Colon (tissue), 2 donors: Measurements from ENCODE around the gene TNFSF11.
"Not testable (repeated sequence)": the region's sequence is repeated elsewhere in the genome, so short reads cannot be mapped to it uniquely, and the experiment has no call there.

Source experiments
- FAIRE-seq: peaks from 2 replicates; lab custom pipeline; 2012; peaks lifted over from hg19 to GRCh38; lab: Jason Lieb, UNC
- donor health status: control.
- donor health status: control.

TNFSF11 gene, protein sequence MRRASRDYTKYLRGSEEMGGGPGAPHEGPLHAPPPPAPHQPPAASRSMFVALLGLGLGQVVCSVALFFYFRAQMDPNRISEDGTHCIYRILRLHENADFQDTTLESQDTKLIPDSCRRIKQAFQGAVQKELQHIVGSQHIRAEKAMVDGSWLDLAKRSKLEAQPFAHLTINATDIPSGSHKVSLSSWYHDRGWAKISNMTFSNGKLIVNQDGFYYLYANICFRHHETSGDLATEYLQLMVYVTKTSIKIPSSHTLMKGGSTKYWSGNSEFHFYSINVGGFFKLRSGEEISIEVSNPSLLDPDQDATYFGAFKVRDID

DNA sequence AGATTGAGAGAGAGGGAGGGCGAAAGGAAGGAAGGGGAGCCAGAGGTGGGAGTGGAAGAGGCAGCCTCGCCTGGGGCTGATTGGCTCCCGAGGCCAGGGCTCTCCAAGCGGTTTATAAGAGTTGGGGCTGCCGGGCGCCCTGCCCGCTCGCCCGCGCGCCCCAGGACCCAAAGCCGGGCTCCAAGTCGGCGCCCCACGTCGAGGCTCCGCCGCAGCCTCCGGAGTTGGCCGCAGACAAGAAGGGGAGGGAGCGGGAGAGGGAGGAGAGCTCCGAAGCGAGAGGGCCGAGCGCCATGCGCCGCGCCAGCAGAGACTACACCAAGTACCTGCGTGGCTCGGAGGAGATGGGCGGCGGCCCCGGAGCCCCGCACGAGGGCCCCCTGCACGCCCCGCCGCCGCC, at the start of gene TNFSF11:
TSS of gene TNFSF11 (plus strand) at position 142 of the 400 bp plus-strand sequence. CDS start at position 294, 152 bp downstream.
- no peak for FAIRE-seq

DNA sequence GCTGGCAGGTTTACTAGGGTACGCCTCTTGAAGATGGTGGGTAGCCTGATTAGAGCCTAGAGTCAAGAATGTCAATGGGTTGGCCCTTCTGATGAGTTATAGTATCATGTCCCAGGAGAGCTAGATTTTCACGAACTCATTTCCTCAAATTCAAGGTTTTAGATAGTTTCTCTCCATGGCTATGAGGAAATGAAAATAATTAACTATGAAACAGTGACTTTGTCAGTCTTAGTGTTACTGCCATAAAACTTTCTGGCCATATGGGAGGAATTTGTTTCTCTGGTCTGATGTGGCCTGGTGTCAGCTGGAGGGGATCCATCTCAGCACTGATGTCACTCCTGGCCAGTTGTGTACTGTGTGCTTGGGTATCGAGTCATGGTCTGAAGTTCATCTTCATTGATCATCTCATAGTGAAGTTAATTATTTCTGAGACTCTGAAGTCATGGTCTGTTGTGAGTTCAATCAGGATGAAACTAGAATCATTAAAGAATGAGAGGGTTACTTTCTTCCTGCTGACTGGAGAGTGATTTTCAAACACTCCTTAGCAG, 49.4 kb upstream of the TNFSF11 start:
- no peak for FAIRE-seq

DNA sequence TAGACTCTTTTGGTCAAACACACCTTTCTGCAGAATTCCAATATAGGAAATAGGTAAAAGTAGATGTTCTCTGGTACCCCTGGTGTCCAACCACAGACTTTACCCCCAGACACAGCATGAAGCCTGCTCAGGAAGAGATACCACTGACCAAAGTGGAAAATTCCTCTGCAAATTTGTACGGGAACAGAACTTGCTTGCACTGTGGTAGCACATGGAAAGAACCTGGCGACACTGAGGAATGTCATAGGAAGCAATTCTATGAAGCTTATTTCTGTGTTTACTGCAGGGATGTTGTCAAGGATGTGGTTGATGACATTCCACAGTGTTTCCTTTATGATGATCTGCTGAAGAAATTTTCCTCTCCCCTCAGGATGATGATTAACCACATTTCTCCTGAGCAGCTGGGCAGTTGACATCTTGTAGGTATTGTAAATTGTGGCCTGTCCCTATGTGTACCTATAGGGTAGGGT, 48.9 kb upstream of the TNFSF11 start:
- FAIRE-seq, result no peak

DNA sequence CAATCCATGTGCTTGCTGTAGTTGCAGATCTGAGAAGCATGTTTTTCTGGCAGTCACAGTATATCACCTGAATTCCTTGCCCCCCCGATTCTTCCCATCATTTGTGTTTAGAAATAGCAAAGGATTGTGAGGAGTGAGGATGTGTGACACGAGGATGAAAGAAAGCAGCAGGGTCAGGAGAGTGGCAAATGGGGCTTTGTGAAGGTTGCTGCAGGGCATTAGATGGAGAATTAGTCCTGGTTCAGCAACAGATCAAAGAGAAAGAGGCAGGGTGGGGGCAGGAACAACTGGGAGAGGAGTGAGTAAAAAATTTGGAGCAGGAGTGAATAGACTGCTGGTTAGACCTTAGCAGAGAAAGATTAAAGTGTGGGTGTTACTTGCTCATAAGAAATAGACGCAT, 47.7 kb upstream of the TNFSF11 start:
- no peak for FAIRE-seq

DNA sequence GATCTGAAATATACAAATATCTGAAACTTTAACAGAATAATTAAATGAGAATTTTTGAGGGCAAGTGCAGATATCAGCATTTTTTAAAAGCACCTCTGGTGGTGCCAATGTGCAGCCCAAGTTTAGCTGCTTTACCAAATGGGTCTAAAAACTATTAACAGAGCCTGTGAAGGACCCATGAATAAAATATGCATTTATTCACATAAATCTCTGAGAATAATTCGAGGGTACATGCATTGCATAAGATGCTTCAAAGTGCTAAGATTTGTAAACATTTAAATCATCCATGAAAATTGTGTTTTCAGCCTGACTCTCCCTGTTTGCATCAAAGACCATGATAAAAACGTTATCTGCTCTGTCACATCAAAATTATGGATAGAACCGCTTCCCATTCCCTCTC, 47.1 kb upstream of the TNFSF11 start:
- FAIRE-seq, result no peak

DNA sequence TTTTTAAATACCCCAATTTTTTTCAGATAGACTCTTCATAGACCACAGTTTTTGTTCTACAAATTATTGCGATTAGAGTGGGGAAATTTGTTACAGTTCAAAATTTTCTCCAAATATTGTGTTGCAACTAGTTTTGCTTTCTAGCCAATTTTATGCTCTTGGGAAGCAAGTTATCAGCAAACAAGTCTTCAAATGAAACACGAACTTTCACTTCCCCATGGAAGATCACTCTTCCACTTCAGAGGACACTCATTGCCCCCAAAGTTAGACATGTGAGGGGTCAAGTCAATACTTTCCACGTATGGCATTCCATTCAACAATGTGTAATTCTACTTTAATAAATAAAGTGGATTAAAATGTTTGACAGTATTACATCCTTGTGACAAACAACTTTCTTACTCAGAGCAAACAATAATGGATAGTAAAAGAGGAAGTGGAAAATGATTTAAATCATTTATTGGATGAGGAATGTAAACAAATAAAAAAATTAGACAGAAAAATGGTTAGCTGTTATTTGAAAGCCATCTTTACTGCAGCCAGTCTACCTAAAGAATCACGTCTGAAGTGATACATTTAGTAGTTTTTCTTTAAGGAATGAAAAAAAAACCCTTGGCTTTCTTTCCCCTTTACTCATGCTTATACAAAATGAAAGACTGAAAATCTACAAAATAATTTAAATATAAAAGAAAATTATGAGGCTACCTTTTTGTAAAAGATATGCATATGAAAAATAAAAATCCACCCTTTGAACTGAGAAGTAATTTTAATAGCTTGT, 41.2 kb upstream of the TNFSF11 start:
- FAIRE-seq, result no peak

DNA sequence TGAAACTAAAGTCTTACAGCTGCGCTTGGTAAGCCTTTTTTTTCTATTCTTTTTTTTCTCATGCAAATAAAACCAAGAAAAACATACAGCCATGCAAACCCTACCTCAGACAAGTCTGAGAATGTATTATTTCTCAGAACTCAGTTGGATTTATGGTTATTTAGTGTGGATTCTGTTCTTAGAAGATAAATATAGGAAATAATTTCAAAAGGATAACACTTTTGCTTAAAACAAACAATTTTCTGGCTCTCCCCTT, 40.7 kb upstream of the TNFSF11 start:
- FAIRE-seq, result no peak

DNA sequence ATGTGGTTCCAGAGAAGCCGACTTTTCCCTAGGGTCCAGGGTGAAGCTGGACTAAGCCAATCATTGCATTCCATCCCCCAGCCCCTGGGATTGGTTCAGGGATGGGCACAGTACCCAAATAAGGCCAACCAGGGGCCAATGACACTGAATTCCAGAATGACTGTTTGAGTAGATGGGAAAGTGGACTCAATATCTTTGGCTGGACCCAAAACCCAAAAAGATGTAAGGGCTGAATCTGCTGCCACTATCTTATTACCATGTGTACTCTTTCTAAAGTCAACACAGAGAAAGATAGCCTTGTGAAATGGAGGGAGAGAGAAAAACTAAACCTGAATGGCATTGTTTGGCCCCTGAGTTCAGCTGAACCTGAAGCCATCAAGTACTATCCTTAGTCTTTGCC, 39.2 kb upstream of the TNFSF11 start:
- no peak for FAIRE-seq

DNA sequence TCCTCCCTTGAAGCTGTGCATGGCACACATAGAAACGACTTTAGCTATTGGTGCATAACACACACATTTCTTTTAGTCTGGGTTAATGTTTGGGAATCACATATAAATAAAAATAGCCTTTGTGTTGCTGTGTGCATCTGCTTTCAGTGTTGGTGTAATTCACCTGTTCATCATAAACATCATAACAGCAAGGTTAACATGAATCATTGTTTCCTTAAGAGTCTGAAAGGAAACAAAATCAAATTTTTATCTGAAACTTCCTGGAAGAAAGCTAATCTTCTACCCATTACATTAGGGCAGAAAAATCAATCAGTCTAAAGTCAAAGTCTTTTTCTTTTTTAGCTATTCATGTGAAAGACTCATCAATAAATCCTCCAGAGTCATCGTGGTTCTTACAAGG, 35.0 kb upstream of the TNFSF11 start:
- FAIRE-seq, result no peak

DNA sequence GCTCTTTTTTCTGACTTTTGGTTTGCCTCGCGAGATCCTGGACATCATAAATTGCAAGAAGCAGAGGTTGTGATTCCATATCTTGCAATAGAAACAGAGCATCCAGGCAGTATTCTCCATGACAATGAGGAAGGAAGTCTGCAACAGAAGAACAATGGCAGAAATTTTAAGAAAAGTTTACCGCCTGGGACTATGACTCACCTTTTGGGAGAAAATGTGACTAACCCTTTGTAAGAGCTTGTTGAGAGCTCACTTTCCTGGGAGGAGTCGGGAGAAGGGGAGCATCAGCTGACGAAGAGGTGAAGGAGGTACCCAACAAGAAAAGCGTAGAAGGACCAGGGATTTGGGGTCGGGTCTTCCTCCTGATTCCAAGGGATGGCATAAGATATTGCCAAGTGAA, 34.3 kb upstream of the TNFSF11 start:
- FAIRE-seq, result no peak

DNA sequence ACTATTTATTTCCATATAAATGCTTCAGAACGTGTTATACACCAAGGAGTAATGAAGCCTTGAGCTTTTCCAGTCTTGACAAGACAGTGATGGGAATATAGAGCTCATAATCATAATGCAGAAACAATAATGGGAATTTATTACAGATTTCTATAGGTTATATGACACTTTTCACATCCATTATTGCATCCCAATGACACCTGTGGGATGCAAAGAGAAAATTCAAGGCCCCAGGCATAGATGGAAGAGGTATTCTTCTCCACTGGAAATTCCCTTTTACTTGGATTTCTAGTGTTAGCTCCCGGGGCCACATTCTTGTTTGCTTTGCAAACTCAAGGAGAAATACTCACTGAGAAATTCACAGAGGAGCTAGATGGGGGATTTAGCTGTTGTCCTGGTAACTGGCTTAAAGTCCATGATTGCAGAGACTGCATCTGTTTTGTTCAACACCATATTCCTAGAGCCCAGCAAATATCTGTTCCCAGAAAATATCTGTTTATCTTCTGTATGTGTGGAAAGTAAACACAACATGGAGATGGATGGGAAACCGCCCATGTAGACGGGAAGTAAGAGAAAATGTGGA, 30.6 kb upstream of the TNFSF11 start:
- no peak for FAIRE-seq

DNA sequence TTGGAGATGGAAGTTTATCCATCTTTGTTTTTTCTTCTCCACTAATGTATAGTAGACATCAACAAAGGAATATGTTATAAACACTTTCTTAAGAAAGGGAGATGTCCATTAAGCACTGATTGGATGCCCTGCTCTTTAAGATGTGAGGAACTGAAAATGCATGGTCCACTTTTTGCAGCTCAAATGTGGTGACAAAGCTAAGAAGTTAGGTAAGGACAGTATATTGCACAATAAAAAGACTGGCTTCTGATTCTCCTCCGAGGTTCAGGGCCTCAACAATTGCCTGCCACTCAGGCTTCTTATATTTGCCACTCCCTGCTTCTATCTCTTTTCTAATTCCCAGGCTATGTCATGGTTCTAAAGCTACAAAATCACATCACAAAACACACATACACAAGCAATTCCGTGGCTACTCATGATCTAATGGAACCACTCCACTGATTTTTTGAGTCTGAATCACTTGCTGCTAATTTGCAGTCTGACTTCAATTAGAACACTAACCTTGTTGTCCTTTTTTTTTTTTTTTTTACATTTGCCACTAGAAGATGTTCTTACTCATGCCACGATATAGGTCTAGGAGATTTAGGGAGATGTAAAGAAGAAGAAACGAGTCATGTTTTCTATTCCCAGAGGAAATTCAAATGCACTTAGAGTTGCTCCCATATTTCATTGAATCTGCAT, 29.6 kb upstream of the TNFSF11 start:
- no peak for FAIRE-seq

DNA sequence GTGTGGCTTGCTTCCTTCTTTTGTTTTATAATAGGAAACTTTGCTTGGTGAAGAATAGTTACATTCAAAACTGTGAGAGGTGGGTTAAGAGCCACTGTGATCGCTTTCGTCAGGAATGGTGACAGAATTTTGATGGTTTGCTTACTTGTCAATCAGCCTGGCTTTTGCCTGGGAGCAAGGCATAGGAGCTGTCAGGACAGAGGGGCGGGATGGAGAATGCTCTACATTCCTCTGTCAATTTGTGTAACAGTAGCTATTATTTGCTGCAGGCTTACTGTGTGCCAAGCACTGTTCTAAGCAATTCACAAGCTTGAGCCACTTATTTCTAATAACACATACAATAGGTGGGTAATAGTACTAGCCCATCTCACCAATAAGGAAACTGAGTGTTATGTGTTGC, 28.1 kb upstream of the TNFSF11 start:
- no peak for FAIRE-seq

DNA sequence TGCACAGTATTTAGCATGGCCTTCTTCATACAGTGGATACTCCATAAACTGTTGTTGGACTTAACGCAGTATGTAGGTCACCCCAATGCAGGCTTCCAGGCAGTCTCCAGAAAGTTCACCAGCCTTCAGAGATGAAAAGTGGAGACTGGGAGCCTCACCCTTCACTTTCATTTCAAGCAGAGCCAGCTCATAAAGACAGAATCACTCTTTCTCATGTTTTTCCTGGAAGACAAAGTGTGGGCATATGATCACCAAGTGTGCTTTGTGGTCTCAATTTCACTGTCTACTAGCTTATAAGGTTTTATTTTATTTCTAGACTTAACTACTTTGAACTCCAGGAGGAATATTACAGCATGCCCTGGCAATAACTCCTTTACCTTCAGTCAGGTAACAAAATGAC, 26.3 kb upstream of the TNFSF11 start:
- FAIRE-seq, result no peak

DNA sequence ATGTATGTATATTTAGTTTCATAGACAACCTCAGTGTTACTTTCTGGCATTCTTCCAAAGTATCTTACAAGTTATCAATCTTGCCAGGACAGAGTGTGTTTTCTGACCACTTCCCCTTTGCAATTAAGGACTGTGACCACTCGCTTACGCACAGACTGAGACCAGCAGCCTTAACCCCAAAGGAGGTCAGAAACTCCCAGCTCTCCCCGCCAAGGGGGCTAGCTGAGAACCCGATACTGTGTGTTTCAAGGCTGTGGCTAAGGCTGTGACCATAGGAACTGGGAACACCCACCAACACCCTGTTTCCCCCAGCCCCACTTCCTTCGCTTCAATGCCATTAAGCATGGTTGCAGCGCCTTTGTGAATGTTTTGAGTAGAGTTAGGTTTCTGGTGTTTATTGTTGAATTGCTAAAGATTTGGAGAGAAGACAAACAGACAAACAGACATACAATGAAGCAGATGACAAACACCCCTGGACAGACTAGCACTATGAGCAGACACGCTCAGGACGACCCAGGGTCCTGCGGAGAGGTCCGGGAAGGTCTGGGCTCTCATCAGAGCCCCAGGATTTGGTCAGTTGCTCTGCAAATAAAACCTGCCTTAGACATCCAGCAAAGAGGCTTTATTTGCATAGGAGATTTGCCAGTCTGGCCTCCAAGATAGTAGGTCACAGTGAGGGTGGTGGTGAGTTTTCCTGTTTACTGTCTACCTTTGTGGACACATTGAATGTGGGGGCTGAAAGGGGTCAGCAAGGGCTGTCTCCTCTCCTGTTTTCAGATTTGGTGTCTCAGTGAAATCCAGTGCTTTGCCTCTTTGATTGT, 25.0 kb upstream of the TNFSF11 start:
- no peak for FAIRE-seq

DNA sequence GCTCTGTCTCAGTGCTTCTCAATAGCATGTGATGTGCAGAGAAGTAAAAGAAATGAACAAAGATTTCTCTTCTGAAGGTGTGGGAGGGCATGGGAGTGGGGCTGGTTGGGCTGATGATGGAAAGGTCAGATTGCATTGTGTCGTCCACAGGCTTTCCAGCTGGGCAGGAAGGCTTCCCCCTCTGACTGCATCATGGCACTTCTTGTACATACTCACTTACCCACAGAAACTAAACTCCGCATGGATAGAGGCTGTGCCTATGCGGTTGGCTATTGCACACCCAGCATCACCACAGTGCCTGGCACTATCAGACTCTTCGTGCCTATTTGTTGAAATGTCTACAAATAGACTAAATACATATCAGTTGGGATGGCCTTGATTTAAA, 24.4 kb upstream of the TNFSF11 start:
- no peak for FAIRE-seq

DNA sequence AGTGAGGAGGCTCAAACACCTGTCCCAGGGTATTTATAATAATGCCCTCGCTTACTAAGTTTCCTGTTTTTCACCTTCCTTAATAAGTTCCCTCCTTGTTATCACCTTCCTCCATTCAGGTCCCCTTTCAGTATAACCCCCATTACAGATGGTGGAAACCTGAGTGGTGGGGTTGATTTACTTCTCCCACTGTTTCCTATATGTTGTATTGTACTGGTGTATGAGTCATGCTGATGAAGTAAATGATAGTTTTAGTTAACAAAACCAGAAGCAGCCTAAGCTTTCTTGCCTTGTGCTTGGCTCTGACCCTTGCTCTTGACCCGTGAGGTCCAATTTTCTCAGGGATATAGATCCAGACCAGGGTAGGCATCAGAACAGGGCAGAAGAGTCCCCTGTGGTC, 22.3 kb upstream of the TNFSF11 start:
- FAIRE-seq, result no peak

DNA sequence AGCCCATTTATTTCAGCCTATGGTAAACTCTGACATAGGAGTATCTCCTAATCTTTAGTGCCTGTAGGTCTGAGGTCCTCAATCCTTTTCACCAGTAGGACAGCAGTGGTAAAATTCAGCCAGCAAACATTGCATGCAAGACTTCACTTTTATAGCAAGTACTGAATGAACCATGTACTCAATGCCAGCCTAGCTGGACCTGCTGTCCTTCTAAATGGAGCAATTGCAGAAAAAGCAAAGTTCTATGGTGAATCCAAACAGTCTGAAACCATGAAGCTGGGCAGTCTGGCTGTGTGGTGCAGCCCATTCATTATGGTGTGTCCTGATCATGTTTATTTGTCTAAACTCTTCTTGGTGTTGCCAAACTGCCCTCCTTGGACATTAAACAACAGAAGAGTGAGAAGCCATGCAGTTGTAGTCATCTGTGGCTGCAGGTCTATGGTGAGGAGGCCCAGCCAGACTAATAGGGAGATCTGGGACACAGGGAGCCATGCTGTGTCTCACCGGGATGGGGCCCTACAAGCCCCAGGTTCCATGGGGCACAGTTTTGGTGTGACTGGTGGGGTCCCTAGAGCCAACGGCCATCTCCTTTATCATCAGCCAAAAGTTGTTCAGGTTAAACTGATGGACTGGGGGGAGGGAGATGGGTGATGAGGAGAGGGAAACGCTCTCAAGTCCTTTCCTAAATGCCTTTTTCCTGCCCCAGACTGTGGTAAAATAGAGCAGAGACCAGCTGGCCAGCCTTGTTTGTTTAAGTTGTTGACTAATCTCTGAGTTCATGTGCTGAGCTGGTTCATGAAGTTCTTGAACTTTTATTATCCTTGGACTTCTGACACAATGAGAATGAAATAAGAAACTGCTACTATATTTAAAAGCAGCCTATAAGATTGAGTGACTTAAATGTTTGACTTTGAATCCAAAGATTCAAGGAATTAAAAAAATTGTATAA, 20.6 kb upstream of the TNFSF11 start:
- FAIRE-seq, result no peak

DNA sequence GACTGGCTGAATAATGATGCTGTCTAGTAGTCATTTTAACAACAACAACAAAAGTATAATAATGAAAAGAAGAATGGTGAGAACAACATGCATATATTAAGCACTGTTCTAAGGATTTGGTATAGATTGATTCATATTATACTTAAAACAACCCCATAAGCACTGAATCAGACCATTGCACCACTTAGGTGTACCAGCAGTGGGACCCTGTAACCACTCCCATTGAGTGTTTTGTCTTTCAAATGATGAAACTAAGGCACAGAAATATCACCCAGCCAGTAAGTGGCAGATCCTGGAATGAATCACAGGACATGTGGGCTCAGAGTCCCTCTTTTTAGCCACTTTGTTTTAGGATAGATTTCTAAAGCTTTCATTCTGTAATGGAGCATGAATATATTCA, 14.9 kb upstream of the TNFSF11 start:
- no peak for FAIRE-seq

DNA sequence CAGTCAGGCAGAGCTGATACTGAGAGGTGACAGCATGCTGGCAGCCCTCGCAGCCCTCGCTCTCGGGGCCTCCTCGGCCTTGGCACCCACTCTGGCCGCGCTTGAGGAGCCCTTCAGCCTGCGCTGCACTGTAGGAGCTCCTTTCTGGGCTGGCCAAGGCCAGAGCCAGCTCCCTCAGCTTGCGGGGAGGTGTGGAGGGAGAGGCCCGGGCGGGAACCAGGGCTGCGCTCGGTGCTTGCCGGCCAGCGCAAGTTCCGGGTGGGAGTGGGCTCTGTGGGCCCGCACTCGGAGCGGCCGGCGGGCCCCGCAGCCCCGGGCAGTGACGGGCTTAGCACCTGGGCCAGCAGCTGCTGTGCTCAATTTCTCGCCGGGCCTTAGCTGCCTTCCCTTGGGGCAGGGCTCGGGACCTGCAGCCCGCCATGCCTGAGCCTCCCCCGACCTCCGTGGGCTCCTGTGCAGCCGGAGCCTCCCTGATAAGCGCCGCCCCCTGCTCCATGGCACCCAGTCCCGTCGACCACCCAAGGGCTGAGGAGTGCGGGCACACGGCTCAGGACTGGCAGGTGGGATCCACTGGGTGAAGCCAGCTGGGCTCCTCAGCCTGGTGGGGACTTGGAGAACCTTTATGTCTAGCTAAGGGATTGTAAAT, 14.3 kb upstream of the TNFSF11 start:
- not testable (repeated sequence) for FAIRE-seq
